Measurements from ENCODE around the gene SNAPC4.
"Not testable (repeated sequence)": the region's sequence is repeated elsewhere in the genome, so short reads cannot be mapped to it uniquely, and the experiment has no call there.

Gene SNAPC4

GRCh38 chr9:136358016-136358415 is 42.0 kb downstream of the SNAPC4 start:
- no peak overlapping the region for H3K4me3 ChIP-seq (ENCODE audit: low read length)
- TF ChIP-seq ZNF274 (IDR thresholded peaks at IDR 0.05; ENCODE audit: low read depth, low read length) = no peak

GRCh38 chr9:136357202-136357725 is 42.7 kb downstream of the SNAPC4 start:
- TF ChIP-seq ZNF274 (IDR thresholded peaks at IDR 0.05; ENCODE audit: low read depth, low read length) = no peak
- no peak overlapping the region for H3K4me3 ChIP-seq (ENCODE audit: low read length)

- TF ChIP-seq ZNF274 (IDR thresholded peaks at IDR 0.05; ENCODE audit: low read depth, low read length) = no peak
- no peak overlapping the region for H3K4me3 ChIP-seq (ENCODE audit: low read length)
Observed at GRCh38 chr9:136355616-136356557, 44.1 kb downstream of the SNAPC4 start.

GRCh38 chr9:136354592-136355085 is 45.3 kb downstream of the SNAPC4 start:
- no peak overlapping the region for H3K4me3 ChIP-seq (ENCODE audit: low read length)
- no peak for TF ChIP-seq ZNF274 (IDR thresholded peaks at IDR 0.05; ENCODE audit: low read depth, low read length)

- H3K4me3 ChIP-seq (ENCODE audit: low read length) = no peak overlapping the region
- no peak for TF ChIP-seq ZNF274 (IDR thresholded peaks at IDR 0.05; ENCODE audit: low read depth, low read length)
Observed at GRCh38 chr9:136353757-136354488, 46.0 kb downstream of the SNAPC4 start.

GRCh38 chr9:136353088-136353487 is 46.9 kb downstream of the SNAPC4 start:
- no peak for TF ChIP-seq ZNF274 (IDR thresholded peaks at IDR 0.05; ENCODE audit: low read depth, low read length)
- no peak overlapping the region for H3K4me3 ChIP-seq (ENCODE audit: low read length)

DNA sequence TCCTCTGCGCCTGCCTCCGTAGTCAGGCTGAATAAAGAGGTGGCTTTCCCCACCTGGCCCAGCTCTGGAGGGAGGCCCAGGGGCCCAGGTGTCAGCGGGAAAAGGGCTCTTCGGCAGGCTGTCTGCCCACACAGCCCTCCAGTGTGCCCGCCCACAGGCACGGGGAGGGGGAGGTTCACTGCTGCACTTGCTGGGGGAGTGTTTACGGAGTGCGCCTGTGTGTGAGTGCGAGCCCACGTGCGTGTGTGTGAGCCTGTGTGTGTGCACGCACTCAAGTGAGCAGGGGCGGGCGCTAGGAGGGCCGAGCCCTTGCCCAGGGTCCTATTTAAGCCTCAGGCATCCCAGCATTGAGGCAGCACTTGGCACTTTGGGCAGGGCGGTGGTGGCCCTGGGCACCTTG is 47.3 kb downstream of the SNAPC4 start:
- no peak overlapping the region for H3K4me3 ChIP-seq (ENCODE audit: low read length)
- TF ChIP-seq ZNF274 (IDR thresholded peaks at IDR 0.05; ENCODE audit: low read depth, low read length) = no peak

GRCh38 chr9:136351868-136352267 is 48.1 kb downstream of the SNAPC4 start:
- not testable (repeated sequence) for H3K4me3 ChIP-seq (ENCODE audit: low read length)

GRCh38 chr9:136351252-136351800 is 48.6 kb downstream of the SNAPC4 start:
- TF ChIP-seq ZNF274 (IDR thresholded peaks at IDR 0.05; ENCODE audit: low read depth, low read length) = no peak
- no peak overlapping the region for H3K4me3 ChIP-seq (ENCODE audit: low read length)
